Measurements from ENCODE around the gene ARNT2. TPM values are rescaled to one million over a fixed set of nuclear protein-coding genes. Genes with fewer than 3 reads are reported as not detected.

The ARNT2 gene
- total RNA-seq, 1 donor from 2014 or later, result 0.87 TPM

DNA sequence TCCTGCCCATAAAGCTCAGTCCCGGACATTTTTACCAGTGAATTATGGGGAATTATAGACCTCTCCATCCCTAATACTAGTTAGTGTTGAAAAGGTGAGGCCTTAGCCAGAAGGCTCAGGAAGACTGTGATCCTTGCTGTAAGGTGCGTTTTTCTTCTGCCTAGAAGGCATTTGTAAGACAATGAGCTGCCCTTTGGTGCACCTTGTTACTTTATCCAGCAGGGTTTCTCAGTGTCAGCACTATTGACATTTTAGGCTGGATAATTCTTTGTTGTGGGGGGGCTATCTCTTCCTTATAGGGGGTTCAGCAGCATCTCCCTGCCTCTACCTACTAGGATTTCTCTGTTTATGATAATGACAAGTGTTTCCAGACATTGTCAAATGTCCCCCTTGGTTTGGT, 182.8 kb downstream of the ARNT2 start:
- no peak for DNase-seq (ENCODE audit: low spot score)
- no peaks in the 10 kb centered on the region for H3K36me3 Mint-ChIP-seq (ENCODE audit: low read depth, unreplicated experiment)
- H3K27me3 Mint-ChIP-seq (ENCODE audit: unreplicated experiment), result peaks cover 4% of the 10 kb centered on the region
- TF ChIP-seq, protein P1, sequence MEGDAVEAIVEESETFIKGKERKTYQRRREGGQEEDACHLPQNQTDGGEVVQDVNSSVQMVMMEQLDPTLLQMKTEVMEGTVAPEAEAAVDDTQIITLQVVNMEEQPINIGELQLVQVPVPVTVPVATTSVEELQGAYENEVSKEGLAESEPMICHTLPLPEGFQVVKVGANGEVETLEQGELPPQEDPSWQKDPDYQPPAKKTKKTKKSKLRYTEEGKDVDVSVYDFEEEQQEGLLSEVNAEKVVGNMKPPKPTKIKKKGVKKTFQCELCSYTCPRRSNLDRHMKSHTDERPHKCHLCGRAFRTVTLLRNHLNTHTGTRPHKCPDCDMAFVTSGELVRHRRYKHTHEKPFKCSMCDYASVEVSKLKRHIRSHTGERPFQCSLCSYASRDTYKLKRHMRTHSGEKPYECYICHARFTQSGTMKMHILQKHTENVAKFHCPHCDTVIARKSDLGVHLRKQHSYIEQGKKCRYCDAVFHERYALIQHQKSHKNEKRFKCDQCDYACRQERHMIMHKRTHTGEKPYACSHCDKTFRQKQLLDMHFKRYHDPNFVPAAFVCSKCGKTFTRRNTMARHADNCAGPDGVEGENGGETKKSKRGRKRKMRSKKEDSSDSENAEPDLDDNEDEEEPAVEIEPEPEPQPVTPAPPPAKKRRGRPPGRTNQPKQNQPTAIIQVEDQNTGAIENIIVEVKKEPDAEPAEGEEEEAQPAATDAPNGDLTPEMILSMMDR (IDR thresholded peaks at IDR 0.05; ENCODE audit: unreplicated experiment), result no peak
- no peak overlapping the region for H3K4me3 Mint-ChIP-seq (ENCODE audit: unreplicated experiment)
- no peak overlapping the region for H3K27ac Mint-ChIP-seq (ENCODE audit: unreplicated experiment)
- H3K9me3 Mint-ChIP-seq (ENCODE audit: unreplicated experiment), result no peaks in the 10 kb centered on the region
- peaks cover 6% of the 10 kb centered on the region for H3K4me1 Mint-ChIP-seq (ENCODE audit: unreplicated experiment)

DNA sequence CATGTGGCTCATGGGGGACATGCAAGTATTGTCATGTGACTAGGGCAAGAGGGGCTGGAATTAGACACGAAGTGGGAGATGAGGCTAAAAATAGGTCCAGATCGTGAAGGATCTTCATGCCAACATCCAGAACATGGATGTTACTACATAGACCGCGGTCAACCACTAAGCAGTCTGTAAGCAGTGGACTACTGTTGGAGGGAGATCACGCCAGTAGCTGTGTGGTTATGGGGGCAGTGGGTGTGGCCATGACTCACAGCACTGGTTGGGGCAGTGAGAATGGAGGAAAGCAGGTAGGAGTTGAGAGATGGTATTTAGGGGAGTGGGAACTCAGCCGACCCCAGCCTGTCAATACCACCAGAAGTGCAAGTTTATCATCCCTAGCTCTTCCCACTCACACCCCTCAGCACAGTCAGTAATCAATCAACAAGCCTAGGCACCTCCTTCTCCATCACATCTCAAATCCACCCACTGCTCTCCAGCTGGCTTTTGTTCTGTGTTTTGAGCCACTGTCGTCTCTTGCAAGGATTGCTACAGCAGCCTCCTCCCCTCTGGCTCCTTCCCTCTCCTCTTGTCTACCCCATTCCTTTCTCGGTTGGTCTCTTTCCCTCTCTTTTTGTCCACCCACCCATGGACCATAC, 183.8 kb downstream of the ARNT2 start:
- H3K4me3 Mint-ChIP-seq (ENCODE audit: unreplicated experiment), result no peak overlapping the region
- TF ChIP-seq, protein P1 (IDR thresholded peaks at IDR 0.05; ENCODE audit: unreplicated experiment), result no peak
- H3K27me3 Mint-ChIP-seq (ENCODE audit: unreplicated experiment), result peaks cover 1% of the 10 kb centered on the region
- no peaks in the 10 kb centered on the region for H3K36me3 Mint-ChIP-seq (ENCODE audit: low read depth, unreplicated experiment)
- H3K4me1 Mint-ChIP-seq (ENCODE audit: unreplicated experiment), result peaks cover 6% of the 10 kb centered on the region
- H3K27ac Mint-ChIP-seq (ENCODE audit: unreplicated experiment), result no peak overlapping the region
- DNase-seq (ENCODE audit: low spot score), result no peak
- no peaks in the 10 kb centered on the region for H3K9me3 Mint-ChIP-seq (ENCODE audit: unreplicated experiment)

DNA sequence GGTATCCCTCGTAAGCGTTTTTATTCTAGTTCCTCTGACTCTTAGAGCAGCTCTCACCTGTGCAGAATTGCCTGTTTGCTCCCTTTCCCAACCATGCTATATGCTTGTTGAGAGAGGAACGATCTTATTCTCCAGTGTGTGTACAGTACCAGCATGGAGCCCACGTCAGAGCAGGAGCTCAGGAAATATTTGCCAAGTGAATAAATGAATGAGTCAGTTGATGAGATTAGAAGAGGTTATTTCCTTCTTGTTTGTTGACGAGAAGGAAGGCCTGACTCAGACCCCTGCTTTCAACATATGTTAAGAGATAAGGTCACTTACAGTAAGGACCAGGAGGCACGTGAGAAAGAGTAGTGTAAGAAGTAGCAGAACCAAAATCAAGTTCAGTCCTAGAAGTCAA, 184.6 kb downstream of the ARNT2 start:
- Mint-ChIP-seq H3K27me3 (ENCODE audit: unreplicated experiment) (peaks cover 1% of the 10 kb centered on the region), H3K9me3 (ENCODE audit: unreplicated experiment) (no peaks in the 10 kb centered on the region), H3K27ac (ENCODE audit: unreplicated experiment) (no peak overlapping the region), H3K4me1 (ENCODE audit: unreplicated experiment) (peaks cover 6% of the 10 kb centered on the region), H3K4me3 (ENCODE audit: unreplicated experiment) (no peak overlapping the region), H3K36me3 (ENCODE audit: low read depth, unreplicated experiment) (no peaks in the 10 kb centered on the region)
- no peak for DNase-seq (ENCODE audit: low spot score)
- TF ChIP-seq, protein P1 (IDR thresholded peaks at IDR 0.05; ENCODE audit: unreplicated experiment), result no peak

DNA sequence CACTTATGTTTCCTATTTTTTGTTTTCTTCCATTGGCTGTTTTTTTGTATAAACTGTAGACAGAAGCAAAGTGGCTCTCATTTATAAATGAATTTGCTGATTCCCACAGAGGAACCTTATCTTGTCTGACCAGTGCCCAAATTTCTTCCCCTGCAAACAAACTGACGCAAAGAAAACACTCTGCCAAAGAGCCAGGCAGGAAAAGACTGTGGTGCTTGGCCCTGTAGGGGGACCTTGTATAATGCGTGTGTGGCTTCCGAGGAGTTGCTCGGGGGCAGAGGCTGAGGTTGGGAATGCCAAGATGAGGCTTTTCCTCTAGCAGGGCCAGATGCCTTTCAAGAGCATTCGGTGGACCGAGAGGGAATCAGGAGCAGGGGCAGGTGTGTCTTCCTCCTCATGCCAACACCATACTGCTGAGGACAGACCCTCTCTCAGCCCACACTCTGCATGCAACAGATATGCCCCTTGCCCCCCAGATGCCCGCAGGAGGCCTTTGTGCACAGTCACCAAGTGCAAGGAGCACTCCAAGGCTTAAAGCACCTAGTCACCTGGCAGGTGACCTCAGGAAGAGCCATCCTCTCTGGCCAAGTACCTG, 186.7 kb downstream of the ARNT2 start:
- Mint-ChIP-seq H3K9me3 (ENCODE audit: unreplicated experiment) (no peaks in the 10 kb centered on the region), H3K27ac (ENCODE audit: unreplicated experiment) (no peak overlapping the region), H3K36me3 (ENCODE audit: low read depth, unreplicated experiment) (no peaks in the 10 kb centered on the region), H3K27me3 (ENCODE audit: unreplicated experiment) (no peaks in the 10 kb centered on the region), H3K4me1 (ENCODE audit: unreplicated experiment) (peaks cover 6% of the 10 kb centered on the region), H3K4me3 (ENCODE audit: unreplicated experiment) (no peak overlapping the region)
- TF ChIP-seq, protein P1 (IDR thresholded peaks at IDR 0.05; ENCODE audit: unreplicated experiment), result no peak
- DNase-seq (ENCODE audit: low spot score), result no peak

DNA sequence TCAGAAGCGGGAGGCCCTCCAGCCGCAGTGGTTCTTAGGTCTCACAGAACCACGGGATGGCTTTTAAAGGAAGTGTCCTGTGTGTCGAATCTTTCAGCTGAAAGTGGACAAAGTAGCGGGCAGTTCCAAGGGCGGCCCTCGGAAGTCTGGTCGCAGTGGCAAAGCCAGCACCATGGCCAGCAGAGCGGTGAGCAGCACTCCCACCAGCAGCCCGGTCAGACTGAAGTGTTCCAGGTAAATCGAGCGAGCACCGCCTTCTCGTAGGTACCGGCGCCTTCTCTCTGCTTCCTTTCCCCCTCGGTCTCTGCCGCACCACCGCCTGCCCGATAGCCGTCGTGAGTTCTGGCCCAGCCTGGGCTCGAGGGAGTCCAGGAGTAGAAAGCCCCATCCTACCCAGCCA, 187.3 kb downstream of the ARNT2 start:
- TF ChIP-seq, protein P1 (IDR thresholded peaks at IDR 0.05; ENCODE audit: unreplicated experiment), result no peak
- Mint-ChIP-seq H3K36me3 (ENCODE audit: low read depth, unreplicated experiment) (no peaks in the 10 kb centered on the region), H3K9me3 (ENCODE audit: unreplicated experiment) (no peaks in the 10 kb centered on the region)

More for the DNA sequence above, 187.3 kb downstream of the ARNT2 start:
- Mint-ChIP-seq H3K4me3 (ENCODE audit: unreplicated experiment) (no peak overlapping the region), H3K4me1 (ENCODE audit: unreplicated experiment) (peaks cover 6% of the 10 kb centered on the region), H3K27ac (ENCODE audit: unreplicated experiment) (no peak overlapping the region), H3K27me3 (ENCODE audit: unreplicated experiment) (no peaks in the 10 kb centered on the region)
- DNase-seq (ENCODE audit: low spot score), result no peak

Measured in endothelial cell (in vitro differentiated cells).